HG02973 (cell line): ENCODE measurements around the gene BBLN.

Source experiments
- ATAC-seq: cut with Tn5 transposase; IDR thresholded peaks from one replicate; pipeline ENCODE4 v1.9.1; 2021; ENCODE audit warnings: moderate library complexity; ENCODE audit not compliant: unreplicated experiment

BBLN gene

DNA sequence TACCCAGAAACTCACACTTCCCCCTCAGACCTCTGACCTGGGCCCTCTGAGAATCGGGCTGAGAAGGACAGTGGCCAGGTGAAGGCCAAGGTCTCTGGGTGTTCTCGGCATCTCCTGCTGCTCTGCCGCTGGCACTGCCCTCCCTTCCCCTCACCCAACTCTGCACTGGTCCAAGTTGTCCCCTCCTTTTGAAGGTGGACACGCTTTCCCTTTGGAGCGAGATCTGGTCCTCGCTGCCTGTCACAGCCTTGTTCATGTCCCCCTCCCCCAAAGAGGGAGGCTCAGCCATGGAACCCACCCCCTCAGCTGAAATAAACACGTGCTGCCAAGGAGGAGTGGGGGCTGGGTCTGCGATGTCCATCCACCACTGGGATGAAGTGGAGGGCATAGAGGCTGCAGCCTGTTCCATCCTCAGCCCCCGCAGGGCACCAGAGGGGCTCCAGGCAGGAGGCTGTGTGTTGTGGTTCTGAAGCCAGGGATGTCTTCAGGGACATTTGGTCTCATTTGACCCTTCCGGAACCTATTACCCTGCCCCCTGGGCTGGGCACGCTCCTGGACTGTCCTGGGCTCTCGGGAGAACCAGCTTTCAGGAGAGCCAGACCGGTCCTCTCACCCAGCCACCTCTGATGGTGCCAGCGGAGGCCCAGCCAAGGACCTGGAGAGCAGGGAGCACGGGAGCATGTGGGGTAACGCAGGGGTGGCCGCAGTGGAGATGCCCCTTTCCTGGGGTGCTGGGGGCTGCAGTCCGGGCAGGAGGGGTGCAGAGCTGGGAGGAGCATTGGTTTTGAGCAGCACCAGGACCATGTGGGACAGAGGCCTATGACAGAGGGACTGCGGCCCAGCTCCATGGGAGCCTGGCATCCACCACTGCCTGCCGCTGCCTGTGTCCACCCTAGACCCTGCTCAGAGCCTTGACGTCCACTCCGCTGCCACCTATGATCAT, 15.6 kb upstream of the BBLN start:
- no peak for ATAC-seq

DNA sequence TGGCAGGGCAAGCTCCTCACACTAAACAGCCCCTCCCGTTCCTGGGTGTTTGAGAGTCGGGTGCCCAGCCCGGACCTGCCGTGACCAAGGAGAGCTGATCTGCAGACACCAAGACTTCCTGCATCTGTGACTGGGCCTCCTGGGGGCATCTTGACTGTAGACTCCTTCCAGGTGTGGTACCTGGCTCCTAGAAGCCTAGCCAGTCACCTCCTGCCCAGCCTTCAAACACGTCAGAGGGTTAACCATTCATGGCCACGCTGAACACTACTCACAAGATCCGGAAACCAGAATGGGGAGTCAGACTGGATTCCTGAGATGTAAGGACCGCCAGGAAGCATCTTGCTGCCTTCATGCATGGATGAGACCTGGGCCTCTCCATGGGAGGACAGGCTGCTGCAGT, 14.5 kb upstream of the BBLN start:
- no peak for ATAC-seq

DNA sequence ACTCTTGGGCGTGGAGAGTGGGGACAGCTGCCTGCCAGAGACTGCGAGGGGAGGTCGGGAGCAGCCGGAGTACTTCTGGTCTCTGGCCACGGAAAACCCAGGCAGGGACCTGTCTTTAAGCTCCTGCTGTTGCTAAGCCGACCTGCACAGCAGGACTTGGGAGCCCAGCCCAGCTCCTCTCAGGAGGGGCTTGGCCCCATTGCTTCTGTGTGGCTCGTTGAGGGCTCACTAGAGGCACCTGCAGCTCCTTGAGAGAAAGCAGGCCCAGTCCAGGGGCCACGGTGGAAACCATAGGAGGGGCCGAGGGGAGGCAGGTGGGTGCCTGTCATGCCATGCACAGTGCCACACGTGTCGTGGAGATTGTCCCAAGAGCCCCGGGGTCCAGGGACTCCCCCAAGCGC, 14.1 kb upstream of the BBLN start:
- ATAC-seq = no peak

DNA sequence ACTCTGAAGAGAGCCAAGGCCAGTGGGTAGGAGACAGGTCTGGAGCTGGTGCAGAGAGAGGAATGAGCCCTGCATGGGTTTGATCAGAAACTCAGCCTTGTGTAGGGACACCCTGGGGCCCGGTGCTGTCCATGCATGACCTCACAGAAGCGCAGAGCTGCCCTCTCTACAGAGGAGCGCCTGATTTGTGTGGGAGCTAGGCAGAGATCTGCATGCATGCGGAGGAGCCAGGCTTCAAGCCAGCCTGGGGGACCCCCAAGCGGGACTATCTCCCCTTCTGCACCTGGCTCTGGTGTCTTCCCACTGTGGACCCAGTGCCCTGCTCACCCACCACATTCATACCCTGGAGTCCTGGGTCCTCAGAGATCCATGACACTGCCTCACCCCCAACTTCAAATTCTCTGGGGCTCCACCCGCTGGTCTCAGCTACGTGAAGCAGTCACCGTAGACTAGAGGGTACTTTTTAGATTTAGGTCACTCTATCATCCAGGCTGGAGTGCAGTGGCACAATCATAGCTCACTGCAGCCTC, 13.4 kb upstream of the BBLN start:
- ATAC-seq = no peak

DNA sequence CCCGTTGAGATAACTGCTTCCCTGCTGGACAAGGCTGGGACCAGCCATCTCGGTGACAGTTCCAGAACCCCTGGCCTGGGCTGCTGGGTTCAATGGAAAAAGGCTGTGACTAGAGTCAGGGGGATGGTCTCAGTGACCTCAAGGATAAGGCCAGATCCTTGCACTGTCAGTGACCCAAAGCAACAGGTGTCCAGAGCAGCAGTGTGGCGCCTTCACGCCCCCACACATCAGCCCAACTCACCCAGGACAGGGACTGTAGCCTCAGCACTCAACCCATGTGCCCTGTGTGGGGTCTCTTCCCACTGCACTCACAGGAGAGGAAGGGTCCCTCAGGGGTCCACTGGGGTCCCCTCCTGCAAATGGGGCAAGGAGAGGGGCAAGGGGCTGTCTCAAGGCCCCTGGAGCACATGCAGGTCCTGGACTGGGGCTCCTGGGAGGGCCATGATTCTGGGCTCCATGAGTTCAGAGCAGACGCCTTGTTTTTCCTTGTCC, 11.5 kb upstream of the BBLN start:
- no peak for ATAC-seq

DNA sequence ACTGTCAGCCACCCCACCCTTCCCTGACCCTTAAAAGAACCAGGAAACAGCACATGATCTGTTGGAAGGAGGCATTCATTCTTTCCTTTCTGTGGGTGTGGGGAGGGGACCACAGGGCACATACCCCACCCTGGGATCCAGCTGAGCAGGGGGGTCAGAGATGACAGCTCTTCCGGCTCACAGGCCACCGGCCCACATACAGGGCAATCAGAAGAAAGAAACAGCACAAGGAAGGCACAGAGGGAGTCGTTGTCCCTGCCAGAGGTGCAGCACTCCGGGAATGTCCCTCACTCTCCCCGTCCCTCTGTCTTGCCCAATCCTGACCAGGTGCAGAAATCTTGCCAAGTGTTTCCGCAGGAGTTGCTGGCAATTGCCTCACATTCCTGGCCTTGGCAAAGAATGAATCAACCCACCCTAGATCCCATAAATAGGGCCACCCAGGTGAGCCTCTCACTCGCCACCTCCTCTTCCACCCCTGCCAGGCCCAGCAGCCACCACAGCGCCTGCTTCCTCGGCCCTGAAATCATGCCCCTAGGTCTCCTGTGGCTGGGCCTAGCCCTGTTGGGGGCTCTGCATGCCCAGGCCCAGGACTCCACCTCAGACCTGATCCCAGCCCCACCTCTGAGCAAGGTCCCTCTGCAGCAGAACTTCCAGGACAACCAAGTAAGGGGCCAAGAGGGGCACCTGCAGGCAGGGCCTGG, 10.9 kb upstream of the BBLN start, which contains the start of gene LCN2:
Gene LCN2, plus strand, starts transcription at position 453 of the 701 bp plus-strand sequence. Its CDS starts 73 bp downstream, at position 526.
- no peak for ATAC-seq

DNA sequence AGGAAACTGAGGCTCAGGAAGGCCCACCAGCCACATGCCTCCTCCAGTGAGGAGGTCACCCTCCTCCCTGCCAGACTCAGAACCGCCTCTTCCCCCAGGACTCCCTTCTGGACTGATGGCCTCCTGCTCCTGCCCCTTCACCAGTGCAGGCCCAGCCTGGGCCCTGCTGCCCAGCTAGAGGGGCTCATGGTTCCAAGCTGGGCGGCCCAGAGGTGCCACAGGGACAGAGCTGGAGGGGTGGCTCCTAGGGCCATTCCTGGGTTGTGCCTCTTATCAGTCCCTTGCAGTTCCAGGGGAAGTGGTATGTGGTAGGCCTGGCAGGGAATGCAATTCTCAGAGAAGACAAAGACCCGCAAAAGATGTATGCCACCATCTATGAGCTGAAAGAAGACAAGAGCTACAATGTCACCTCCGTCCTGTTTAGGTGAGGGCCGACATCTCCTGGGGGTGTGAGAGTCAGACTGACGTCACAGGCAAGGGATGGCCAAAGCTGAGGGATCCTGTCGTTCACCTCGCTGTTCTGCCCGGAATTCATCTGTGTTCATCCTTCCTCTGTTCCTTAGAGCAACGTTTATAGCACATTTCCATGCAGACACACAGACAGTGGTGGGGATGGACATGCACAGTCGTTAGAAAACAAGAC, 10.0 kb upstream of the BBLN start:
- ATAC-seq = no peak

DNA sequence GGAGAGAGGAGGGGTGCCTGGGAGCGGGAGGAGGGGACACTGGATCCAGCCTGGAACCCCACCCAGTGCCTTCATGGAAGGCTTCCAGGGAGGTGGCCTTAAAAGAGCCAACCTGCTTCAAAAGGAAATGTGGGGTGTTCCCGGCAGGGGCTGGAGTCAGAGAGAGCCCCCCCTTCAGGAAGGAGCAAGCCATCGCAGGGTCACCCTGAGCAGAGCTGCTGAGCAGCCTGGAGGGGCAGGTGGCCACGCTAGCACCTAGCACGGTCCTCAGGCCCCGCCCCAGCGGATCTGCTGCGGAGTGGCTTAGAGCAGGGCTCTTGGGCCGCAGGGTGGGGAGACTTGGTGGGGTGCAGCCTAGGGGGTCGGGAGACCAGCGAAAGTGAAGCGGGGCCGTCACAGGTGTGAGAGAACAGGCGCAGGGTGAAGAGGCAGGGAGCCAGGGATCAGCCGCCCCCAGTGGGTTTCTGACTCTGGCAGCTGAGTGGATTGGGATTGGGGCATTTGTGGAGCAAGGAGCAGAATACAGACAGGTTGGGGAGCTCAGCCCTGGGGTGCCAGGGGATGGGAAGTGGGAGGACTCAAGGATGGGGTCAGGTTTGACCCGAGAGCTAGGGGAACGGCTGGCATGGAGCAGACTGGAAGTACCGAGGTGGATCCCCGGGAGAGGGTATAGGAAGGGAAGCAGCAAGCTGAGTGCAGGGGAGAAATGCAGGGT, 9.3 kb upstream of the BBLN start:
- ATAC-seq = no peak

DNA sequence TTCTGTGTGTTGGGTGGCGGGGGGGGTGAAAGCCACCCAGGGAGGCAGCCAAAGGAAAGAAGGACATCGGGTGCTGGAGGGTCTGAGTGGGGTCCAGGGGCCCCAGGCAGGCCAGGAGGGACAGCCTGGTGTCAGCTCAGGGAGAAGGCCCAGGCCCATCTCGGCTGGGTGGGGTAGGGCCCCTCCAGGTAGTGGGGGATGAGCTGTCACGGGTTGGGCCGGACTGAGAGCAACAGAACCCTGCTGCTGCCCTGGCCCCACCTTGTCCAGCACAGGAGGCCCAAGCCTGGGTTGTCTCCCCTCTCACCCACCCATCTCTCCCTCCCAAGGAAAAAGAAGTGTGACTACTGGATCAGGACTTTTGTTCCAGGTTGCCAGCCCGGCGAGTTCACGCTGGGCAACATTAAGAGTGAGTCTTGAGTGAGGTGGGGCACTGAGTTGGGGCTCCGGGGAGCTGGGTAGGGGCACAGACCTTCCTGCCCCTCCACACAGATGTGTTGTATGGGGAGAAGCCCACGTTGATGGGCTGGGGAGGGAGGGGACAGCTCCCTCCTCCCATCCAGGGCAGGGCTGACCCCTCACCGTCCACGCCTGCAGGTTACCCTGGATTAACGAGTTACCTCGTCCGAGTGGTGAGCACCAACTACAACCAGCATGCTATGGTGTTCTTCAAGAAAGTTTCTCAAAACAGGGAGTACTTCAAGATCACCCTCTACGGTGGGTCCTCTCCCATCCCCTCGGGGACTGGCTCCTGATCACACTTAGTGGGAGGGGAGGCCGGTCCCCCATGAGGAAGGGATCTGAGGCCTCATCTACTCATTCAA, 8.5 kb upstream of the BBLN start:
- no peak for ATAC-seq

DNA sequence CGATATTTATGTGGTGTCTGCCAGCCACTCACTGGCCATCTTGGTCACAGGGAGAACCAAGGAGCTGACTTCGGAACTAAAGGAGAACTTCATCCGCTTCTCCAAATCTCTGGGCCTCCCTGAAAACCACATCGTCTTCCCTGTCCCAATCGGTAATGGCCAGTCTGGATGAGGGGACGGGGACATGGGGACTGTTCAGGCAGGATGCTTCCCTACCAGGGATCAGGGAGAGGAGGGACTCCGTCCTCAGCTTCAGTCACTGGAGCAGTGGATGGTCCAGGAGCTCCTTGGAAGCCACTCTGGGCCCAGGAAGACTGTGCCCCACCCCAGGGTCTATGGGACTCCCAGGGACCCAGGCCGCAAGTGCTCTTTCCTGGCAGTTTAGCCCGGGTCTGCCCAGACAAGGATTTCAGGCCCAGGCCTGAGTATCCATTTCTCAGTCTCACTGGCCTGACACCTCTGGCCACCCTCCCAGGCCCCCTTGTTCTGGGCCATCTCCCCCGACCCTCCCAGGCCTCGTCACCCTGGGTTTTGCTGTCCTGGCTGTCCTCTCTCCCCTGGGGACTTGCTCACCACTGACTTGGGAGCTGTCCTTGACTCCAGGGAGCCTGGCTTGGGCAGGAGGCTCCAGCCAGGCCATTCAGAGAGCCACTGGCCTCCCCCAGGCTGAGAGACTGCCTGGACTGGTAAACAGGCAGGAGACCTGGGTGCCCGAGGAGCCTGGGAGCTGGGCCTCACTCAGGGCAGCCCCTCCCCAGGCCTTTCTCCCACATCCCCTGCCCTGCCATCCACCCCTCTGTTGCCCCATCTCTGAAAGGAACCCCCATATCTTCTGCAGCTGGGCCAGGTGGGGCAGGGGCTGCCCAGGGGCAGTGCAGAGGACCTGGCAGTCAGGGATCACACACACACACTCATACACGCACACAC, 7.7 kb upstream of the BBLN start:
- ATAC-seq = no peak

DNA sequence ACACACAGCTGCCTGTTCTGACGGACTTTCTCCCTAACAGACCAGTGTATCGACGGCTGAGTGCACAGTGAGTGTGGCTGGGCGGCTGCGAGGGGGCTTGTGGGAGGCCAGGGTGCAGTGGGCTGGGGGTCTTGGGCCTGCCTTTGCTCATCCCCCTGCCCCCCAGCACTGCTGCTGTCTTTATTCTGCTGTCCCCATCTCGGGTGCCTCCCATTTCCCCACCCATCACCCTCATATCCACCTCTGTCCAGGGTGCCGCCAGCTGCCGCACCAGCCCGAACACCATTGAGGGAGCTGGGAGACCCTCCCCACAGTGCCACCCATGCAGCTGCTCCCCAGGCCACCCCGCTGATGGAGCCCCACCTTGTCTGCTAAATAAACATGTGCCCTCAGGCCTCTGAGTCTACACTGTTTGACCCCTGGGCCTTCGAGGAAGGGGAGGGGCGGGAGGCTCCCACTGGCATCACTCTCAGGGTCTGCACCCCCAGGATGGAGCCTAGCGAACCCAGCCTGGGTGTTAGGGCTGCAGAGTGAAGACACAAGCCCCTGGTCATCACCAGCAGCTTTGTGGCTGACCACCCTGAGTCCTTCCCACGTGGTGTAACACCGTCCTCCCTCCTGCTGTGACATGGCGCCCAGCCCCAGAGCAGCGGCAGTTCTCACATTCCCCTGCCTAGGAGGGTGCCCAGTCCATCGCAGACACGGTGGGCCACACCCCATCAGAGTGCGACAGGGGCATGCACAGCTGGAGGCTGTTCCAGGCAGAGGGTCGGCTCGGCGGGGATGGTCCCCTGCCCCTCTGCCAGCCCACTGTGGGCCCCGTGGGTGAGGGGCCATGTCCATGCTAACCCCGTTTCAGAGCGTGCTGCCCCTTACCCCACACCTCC, 6.8 kb upstream of the BBLN start:
- no peak for ATAC-seq

DNA sequence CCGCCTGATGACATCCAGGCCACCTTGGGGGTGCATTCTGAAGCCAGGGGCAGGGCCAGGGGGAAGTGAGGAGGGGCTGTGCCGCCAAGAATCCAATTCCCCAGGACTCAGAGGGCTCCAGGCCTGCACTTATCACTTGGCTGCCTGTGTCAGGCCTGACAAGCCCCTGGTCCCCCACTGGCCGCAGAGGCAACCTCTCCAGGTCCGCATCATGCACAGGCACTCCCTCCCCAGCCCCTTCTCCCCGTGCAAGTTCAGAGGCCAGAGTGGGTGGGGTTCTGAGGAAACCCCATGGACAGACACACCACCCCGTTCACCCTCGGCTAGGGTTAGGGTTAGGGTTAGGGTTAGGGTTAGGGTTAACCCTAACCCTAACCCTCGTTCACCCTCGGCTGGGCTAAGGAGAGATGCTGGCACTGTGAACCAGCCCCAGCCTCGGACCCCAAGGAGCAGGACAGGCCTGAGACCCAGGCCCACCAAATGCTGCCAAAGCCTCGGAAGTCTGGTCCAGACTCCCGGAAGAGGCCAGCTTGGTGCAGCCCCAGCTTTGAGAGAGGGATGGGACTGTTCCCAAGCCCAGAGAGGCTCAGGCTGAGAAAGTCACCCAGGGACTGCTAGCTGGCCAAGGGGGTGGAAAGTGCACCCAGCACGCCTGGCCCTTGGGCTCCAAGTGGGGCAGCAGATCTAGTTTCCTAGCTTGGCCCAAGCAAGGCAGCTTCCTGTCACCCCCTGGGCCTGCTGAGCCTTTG, 5.9 kb upstream of the BBLN start:
- ATAC-seq = no peak

DNA sequence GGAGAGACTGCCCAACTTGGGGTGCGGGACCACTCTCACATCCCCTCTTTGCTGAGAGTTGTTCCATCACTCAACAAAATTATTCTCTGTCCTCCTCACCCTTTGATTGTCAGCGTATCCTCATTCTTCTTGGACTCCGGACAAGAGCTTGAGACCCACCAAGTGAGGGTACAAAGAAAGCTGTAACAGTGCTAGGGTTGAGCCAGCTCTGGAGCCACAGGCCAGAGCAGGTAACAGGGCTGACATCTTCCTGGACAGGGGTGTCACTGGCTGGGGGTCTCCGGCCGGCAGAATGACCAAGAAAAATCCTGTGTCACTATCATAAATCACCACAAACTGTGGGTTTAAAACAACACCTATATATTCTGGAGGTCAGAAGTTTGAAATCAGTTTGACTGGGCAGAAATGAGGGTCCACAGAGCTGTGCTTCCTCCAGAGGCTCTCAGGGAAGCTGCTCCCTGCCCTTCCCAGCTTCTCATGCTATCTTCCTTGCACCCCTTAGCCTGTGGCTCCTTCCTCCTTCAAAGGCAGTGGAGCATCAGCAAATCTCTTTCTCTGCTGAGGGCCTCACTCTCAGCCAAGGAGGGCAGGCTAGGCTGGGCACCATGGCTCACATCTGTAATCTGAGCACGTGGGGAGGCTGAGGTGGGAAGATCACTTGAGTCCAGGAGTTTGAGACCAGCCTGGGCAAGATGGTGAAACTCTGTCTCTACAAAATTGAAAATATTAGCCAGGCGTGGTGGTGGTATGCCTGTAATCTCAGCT, 4.1 kb upstream of the BBLN start:
- ATAC-seq = no peak

DNA sequence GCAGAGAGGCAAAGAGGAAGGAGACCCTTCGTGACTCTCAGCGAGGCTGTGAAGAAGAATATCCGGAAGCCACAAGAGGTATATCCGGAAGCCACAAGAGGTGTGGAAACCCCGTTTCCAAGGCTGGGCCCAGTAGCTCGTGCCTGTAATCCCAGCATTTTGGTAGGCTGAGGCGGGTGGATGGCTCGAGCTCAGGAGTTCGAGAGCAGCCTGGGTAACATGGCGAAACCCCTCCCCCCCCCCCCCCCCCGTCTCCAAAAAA, 612 bp upstream of the BBLN start:
- no peak for ATAC-seq

DNA sequence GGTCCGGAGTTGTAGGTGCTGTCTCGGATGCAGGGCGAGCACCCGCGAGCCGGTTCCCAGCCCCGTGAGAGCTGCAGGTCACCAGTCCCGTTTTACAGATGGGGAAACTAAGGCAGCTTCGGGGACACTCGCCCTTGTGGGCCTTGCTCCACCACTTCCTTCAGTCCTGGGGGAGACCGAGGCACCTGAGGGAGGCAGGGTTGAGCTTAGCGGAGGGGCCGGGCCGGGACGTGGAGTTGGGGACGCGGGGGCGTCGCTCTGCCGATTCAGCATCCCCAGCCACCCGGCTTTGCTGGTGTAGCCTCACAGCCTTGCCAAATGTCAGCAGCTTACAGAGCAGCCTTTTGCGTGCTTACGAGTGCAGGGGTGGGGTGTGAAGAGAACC, 530 bp downstream of the BBLN start:
- ATAC-seq = no peak

DNA sequence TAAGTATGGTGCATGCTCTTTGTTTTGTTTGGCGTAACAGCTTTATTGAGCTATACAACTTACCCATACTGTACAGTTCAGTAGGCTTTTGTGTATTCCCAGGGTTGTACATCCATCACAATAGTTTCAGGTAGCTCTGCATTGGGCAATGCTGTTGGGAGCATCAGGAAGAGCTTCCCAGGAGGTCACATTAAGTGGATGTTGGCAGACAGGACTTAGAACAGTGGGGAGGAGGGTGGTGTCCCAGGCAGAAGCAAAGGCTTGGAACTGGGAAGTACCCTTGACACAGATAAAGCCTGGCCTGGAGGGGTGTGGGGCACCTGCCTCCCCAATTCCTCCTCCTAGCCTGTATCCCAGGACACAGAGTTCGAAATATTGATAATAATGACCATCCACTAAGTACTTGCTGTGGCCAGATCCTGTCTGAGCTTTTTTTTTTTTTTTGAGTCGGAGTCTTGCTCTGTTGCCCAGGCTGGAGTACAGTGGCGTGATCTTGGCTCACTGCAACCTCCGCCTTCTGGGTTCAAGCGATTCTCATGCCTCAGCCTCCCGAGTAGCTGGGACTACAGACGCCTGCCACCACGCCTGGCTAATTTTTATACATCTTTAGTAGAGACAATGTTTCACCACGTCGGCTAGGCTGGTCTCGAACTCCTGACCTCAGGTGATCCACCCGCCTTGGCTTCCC, 1.3 kb downstream of the BBLN start:
- ATAC-seq = no peak
